ENCODE measurements around the gene ATG2B. TPM values are rescaled to one million over a fixed set of nuclear protein-coding genes. Genes with fewer than 3 reads are reported as not detected.

The ATG2B gene
- total and polyA plus RNA-seq, 2 donors (not counting 1 experiment from before 2014, with no cell fraction given), result 8.1 to 39.6 TPM

GRCh38 chr14:96264853-96265252 lies 98.3 kb downstream of the ATG2B start:
- WGBS (ENCODE audit: insufficient coverage), result 80% methylated on average over 2 of the region's 3 CpGs
- POLR2A ChIA-PET, result no interaction called here

DNA sequence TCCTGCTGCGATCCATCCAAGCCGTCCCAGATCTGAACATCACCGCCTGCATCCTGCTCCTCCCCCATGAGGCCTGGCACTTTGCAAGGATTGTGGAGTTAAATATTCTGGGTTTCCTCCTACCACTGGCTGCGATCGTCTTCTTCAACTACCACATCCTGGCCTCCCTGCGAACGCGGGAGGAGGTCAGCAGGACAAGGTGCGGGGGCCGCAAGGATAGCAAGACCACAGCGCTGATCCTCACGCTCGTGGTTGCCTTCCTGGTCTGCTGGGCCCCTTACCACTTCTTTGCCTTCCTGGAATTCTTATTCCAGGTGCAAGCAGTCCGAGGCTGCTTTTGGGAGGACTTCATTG lies 99.0 kb downstream of the ATG2B start:
- ChIA-PET CTCF (no interaction called here), POLR2A (no interaction called here)
- Histone ChIP-seq H3K36me3 (replicated peaks in 1 of 2; ENCODE audit: control extremely low read depth in 1 of 2, control insufficient read depth in 1 of 2, extremely low read depth in 1 of 2, insufficient read depth in 2 of 2, low read length in 1 of 2) (no peaks in the 10 kb centered on the region), H3K4me1 (ENCODE audit: control insufficient read depth in 2 of 2, insufficient read depth in 2 of 2, low read length in 2 of 2) (no peaks in the 10 kb centered on the region), H3K4me2 (replicated peaks; ENCODE audit: low read depth, low read length, poor library complexity, severe bottlenecking) (no peak overlapping the region), H3K27me3 (replicated peaks in 1 of 4; ENCODE audit: control extremely low read depth in 1 of 4, control insufficient read depth in 3 of 4, insufficient read depth in 4 of 4, low read length in 3 of 4) (peaks cover 0 to 4% (median 0%) of the 10 kb centered on the region in 4 experiments), H4K20me1 (ENCODE audit: control insufficient read depth, insufficient read depth, low read length, poor library complexity, severe bottlenecking) (no peaks in the 10 kb centered on the region), H3K27ac (ENCODE audit: low read length in 2 of 2) (no peak overlapping the region), H3K4me3 (ENCODE audit: control extremely low read depth in 1 of 5, extremely low read depth in 1 of 5, insufficient read depth in 1 of 5, low read depth in 2 of 5, low read length in 4 of 5) (no peak overlapping the region), H3K9me3 (ENCODE audit: control extremely low read depth in 1 of 3, control insufficient read depth in 2 of 3, insufficient read depth in 1 of 3, low read length in 2 of 3) (peaks cover 0 to 2% (median 0%) of the 10 kb centered on the region in 3 donors), H3K79me2 (ENCODE audit: control insufficient read depth, insufficient read depth, low read length) (no peaks in the 10 kb centered on the region), H3K9ac (ENCODE audit: low read length) (no peak overlapping the region), H2AFZ (ENCODE audit: insufficient read depth, low read depth, low read length, poor library complexity, severe bottlenecking) (no peak overlapping the region)
- ATAC-seq (ENCODE audit: low read depth) (no peak), DNase-seq (no peak)
- Mint-ChIP-seq H3K4me1 (no peaks in the 10 kb centered on the region), H3K27ac (no peak overlapping the region), H3K9me3 (ENCODE audit: insufficient read depth) (no peaks in the 10 kb centered on the region), H3K27me3 (peaks cover 10% of the 10 kb centered on the region), H3K4me3 (no peak overlapping the region)
- 91% methylated on average over 13 of the region's 14 CpGs for WGBS (ENCODE audit: insufficient coverage)
- intact Hi-C loops (cut with micrococcal nuclease), result no loop called here
- no peak for TF ChIP-seq EZH2 (IDR thresholded peaks at IDR 0.05; ENCODE audit: borderline replicate concordance, insufficient read depth, low read depth, low read length, poor library complexity, severe bottlenecking)
- TF ChIP-seq, protein P1, sequence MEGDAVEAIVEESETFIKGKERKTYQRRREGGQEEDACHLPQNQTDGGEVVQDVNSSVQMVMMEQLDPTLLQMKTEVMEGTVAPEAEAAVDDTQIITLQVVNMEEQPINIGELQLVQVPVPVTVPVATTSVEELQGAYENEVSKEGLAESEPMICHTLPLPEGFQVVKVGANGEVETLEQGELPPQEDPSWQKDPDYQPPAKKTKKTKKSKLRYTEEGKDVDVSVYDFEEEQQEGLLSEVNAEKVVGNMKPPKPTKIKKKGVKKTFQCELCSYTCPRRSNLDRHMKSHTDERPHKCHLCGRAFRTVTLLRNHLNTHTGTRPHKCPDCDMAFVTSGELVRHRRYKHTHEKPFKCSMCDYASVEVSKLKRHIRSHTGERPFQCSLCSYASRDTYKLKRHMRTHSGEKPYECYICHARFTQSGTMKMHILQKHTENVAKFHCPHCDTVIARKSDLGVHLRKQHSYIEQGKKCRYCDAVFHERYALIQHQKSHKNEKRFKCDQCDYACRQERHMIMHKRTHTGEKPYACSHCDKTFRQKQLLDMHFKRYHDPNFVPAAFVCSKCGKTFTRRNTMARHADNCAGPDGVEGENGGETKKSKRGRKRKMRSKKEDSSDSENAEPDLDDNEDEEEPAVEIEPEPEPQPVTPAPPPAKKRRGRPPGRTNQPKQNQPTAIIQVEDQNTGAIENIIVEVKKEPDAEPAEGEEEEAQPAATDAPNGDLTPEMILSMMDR (IDR thresholded peaks at IDR 0.05), result no peak

More at GRCh38 chr14:96264853-96265252, 98.3 kb downstream of the ATG2B start:
- CTCF ChIA-PET, result no interaction called here
- H3K4me2 ChIP-seq (replicated peaks; ENCODE audit: low read depth, low read length, poor library complexity, severe bottlenecking), result no peak overlapping the region
- Mint-ChIP-seq H3K4me3 (no peak overlapping the region), H3K4me1 (no peaks in the 10 kb centered on the region), H3K9me3 (ENCODE audit: insufficient read depth) (no peaks in the 10 kb centered on the region), H3K27ac (no peak overlapping the region), H3K27me3 (peaks cover 10% of the 10 kb centered on the region)
- H3K27me3 ChIP-seq (replicated peaks in 1 of 4; ENCODE audit: control extremely low read depth in 1 of 4, control insufficient read depth in 3 of 4, insufficient read depth in 4 of 4, low read length in 3 of 4), result no peaks in the 10 kb centered on the region
- H4K20me1 ChIP-seq (ENCODE audit: control insufficient read depth, insufficient read depth, low read length, poor library complexity, severe bottlenecking), result no peaks in the 10 kb centered on the region
- H3K4me1 ChIP-seq (ENCODE audit: control insufficient read depth in 2 of 2, insufficient read depth in 2 of 2, low read length in 2 of 2), result no peaks in the 10 kb centered on the region
- intact Hi-C loops (cut with micrococcal nuclease), result no loop called here
- TF ChIP-seq, protein P1 (IDR thresholded peaks at IDR 0.05), result no peak
- TF ChIP-seq EZH2 (IDR thresholded peaks at IDR 0.05; ENCODE audit: borderline replicate concordance, insufficient read depth, low read depth, low read length, poor library complexity, severe bottlenecking), result no peak
- ATAC-seq (ENCODE audit: low read depth) (no peak), DNase-seq (no peak)
- peaks cover 0 to 2% (median 0%) of the 10 kb centered on the region in 3 donors for H3K9me3 ChIP-seq (ENCODE audit: control extremely low read depth in 1 of 3, control insufficient read depth in 2 of 3, insufficient read depth in 1 of 3, low read length in 2 of 3)
- no peak overlapping the region for H3K9ac ChIP-seq (ENCODE audit: low read length)
- H3K36me3 ChIP-seq (replicated peaks in 1 of 2; ENCODE audit: control extremely low read depth in 1 of 2, control insufficient read depth in 1 of 2, extremely low read depth in 1 of 2, insufficient read depth in 2 of 2, low read length in 1 of 2), result no peaks in the 10 kb centered on the region
- H3K4me3 ChIP-seq (ENCODE audit: control extremely low read depth in 1 of 5, extremely low read depth in 1 of 5, insufficient read depth in 1 of 5, low read depth in 2 of 5, low read length in 4 of 5), result no peak overlapping the region
- no peak overlapping the region for H2AFZ ChIP-seq (ENCODE audit: insufficient read depth, low read depth, low read length, poor library complexity, severe bottlenecking)
- H3K79me2 ChIP-seq (ENCODE audit: control insufficient read depth, insufficient read depth, low read length), result no peaks in the 10 kb centered on the region
- no peak overlapping the region for H3K27ac ChIP-seq (ENCODE audit: low read length in 2 of 2)
